Upper lobe of left lung (tissue), 4 donors: Measurements from ENCODE around the gene ARAP2.

Source experiments
- CTCF ChIP-seq, 6 experiments: fragments of 450-650 bp in 4 of 6; fragments of 200-600 bp in 2 of 6; sonication (generic) in 2 of 6; IDR thresholded peaks; one replicate each; pipeline ENCODE4 v1.5.1; 2016 to 2019; ENCODE audit warnings: antibody characterized with exemption in 6 of 6
- EP300 ChIP-seq, 4 donors: sonication (generic); formaldehyde crosslinking; IDR thresholded peaks; one replicate each; pipeline ENCODE4 v1.5.1; 2017; ENCODE audit warnings: antibody characterized with exemption in 4 of 4, control low read depth in 2 of 4

DNA sequence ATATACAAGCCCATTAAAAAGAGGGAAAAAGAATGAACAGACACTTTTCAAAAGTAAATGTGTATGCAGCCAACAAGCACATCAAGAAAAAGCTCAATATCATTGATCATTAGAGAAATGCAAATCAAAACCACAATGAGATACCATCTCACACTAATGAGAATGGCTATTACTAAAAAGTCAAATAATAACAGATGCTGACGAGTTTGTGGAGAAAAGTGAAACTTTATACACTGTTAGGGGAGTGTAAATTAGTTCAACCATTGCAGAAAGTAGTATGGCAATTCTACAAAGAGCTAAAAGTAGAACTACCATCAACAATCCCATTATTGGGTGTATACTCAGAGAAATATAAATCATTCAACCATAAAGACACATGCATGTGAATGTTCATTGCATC, 203.0 kb downstream of the ARAP2 start:
- no peak for TF ChIP-seq CTCF (IDR thresholded peaks at IDR 0.05)
- no peak for TF ChIP-seq EP300 (IDR thresholded peaks at IDR 0.05)
